ENCODE results near the gene FAM161A.

GRCh38 chr2:61789807-61790602 lies 63.9 kb downstream of the FAM161A start:
- TF ChIP-seq POLR2A (IDR thresholded peaks at IDR 0.05) (no peak), CTCF (IDR thresholded peaks at IDR 0.05) (no peak)

Measured in right lobe of liver (tissue), 4 donors.